Breast epithelium (tissue), 3 donors: ENCODE data around the gene PLPP2.

Experiments
- POLR2A ChIP-seq: fragments of 450-650 bp; IDR thresholded peaks from one replicate; pipeline ENCODE4 v1.6.1; 2016; ENCODE audit warnings: antibody characterized with exemption, mild to moderate bottlenecking, moderate library complexity
- POLR2AphosphoS5 ChIP-seq, 3 donors: sonication (generic); formaldehyde crosslinking; IDR thresholded peaks; one replicate each; pipeline ENCODE4 v1.6.1; 2017; ENCODE audit warnings: antibody characterized with exemption in 3 of 3
- TF ChIP-seq, protein P1 (sequence below), 3 donors: fragments of 450-650 bp; IDR thresholded peaks; one replicate each; pipeline ENCODE4 v1.5.1; 2016 to 2017; ENCODE audit warnings: antibody characterized with exemption in 3 of 3, mild to moderate bottlenecking in 3 of 3, moderate library complexity in 3 of 3

DNA sequence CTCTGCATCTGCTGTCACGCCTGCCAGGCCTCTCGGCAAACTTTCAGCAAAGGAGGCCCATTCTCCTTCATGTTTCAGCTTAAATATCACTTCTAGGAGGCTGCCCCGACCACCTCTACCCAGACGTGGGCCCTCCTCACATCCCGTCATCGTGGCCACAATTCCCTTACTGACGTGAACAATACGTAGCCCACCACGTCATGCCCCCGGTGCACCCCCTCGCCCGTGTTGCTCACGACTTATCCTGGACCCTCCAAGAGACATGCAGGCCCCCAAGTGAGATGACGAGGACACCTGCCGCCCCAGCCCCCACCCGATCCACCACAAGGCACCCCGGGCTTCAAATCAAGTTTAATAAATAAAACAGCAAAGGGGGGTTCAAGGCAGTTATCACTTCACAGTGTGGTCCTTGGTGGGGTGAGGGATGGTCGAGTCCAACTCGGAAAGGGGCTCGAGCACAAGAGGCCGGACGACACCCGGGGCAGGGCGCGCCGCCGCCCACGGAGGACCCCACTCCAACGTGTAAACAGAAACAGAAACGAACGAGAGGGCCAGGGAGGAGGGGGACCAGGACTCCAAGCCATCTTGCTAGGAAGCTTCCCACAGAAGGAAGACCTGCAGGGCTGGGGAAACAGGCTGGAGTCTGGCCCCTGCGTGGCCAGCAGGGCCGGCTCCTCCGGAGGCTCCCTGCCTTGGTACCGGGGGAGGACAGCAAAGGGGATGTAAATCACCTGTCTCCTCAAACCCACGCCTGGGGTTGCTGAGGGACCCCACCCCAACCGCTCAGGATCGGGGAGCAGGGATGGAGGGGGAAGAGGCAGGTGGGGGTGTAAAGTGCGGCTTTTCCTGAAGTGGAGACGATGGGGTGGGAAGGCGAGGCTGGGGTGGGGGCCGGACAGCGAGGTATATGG is 14.3 kb upstream of the PLPP2 start:
- TF ChIP-seq, protein P1, sequence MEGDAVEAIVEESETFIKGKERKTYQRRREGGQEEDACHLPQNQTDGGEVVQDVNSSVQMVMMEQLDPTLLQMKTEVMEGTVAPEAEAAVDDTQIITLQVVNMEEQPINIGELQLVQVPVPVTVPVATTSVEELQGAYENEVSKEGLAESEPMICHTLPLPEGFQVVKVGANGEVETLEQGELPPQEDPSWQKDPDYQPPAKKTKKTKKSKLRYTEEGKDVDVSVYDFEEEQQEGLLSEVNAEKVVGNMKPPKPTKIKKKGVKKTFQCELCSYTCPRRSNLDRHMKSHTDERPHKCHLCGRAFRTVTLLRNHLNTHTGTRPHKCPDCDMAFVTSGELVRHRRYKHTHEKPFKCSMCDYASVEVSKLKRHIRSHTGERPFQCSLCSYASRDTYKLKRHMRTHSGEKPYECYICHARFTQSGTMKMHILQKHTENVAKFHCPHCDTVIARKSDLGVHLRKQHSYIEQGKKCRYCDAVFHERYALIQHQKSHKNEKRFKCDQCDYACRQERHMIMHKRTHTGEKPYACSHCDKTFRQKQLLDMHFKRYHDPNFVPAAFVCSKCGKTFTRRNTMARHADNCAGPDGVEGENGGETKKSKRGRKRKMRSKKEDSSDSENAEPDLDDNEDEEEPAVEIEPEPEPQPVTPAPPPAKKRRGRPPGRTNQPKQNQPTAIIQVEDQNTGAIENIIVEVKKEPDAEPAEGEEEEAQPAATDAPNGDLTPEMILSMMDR (IDR thresholded peaks at IDR 0.05) = no peak
- TF ChIP-seq POLR2A (no peak), POLR2AphosphoS5 (IDR thresholded peaks at IDR 0.05) (no peak)
